WTC11 (cell line): ENCODE measurements around the gene LRRC3B. TPM values are rescaled to one million over a fixed set of nuclear protein-coding genes. Genes with fewer than 3 reads are reported as not detected.

Experiments
- ATAC-seq: fragments of 200-7000 bp; cut with Tn5 transposase; 2 replicates; pipeline ENCODE4 v1.10.0; 2021; ENCODE audit warnings: mild to moderate bottlenecking, moderate library complexity
- CTCF ChIA-PET: fragments of 300-600 bp; sonication (Branson Sonifier 250); formaldehyde crosslinking; loops from one replicate; lab custom pipeline; 2021; ENCODE audit warnings: antibody characterized with exemption; lab: Charles Lee
- POLR2A ChIA-PET: fragments of 350-600 bp; sonication (Branson Sonifier 250); formaldehyde crosslinking; loops from one replicate; lab custom pipeline; 2021; ENCODE audit warnings: antibody characterized with exemption; lab: Charles Lee
- DNase-seq: peaks from one replicate; pipeline ENCODE4 v3.0.0; 2021; ENCODE audit warnings: low spot score
- H3K27ac Mint-ChIP-seq: 2 replicates; pipeline ENCODE4 v1.8.0; 2021; ENCODE audit warnings: mixed read lengths
- H3K27me3 Mint-ChIP-seq: 2 replicates; pipeline ENCODE4 v1.8.0; 2021; ENCODE audit warnings: low read depth, mild to moderate bottlenecking, moderate library complexity, mixed read lengths
- H3K36me3 Mint-ChIP-seq: 2 replicates; pipeline ENCODE4 v1.8.0; 2021; ENCODE audit warnings: mixed read lengths
- H3K4me1 Mint-ChIP-seq: 2 replicates; pipeline ENCODE4 v1.8.0; 2022; ENCODE audit warnings: mixed read lengths
- H3K4me3 Mint-ChIP-seq: 2 replicates; pipeline ENCODE4 v1.8.0; 2021; ENCODE audit warnings: mild to moderate bottlenecking, moderate library complexity, mixed read lengths
- H3K9me3 Mint-ChIP-seq: 2 replicates; pipeline ENCODE4 v1.8.0; 2021; ENCODE audit warnings: mixed read lengths
- CREM ChIP-seq: sonication (generic); formaldehyde crosslinking; IDR thresholded peaks from 2 replicates; pipeline ENCODE4 v1.8.1; 2022; ENCODE audit warnings: mild to moderate bottlenecking, missing genetic modification reagents, moderate library complexity
- ESRRA ChIP-seq: sonication (generic); formaldehyde crosslinking; IDR thresholded peaks from 2 replicates; pipeline ENCODE4 v1.8.1; 2022; ENCODE audit warnings: mild to moderate bottlenecking, missing genetic modification reagents, borderline replicate concordance
- ETV6 ChIP-seq: sonication (generic); formaldehyde crosslinking; IDR thresholded peaks from 2 replicates; pipeline ENCODE4 v1.8.1; 2022; ENCODE audit warnings: mild to moderate bottlenecking, missing genetic modification reagents
- FOXJ3 ChIP-seq: sonication (generic); formaldehyde crosslinking; IDR thresholded peaks from 2 replicates; pipeline ENCODE4 v1.9.0; 2021; ENCODE audit warnings: missing genetic modification reagents, mild to moderate bottlenecking, borderline replicate concordance
- FOXP1 ChIP-seq: sonication (generic); formaldehyde crosslinking; IDR thresholded peaks from 2 replicates; pipeline ENCODE4 v1.8.0; 2022; ENCODE audit warnings: missing genetic modification reagents, mild to moderate bottlenecking, moderate library complexity, borderline replicate concordance
- HMGA2 ChIP-seq: fragments of 250-450 bp; sonication (Bioruptor Pico); IDR thresholded peaks from 2 replicates; pipeline ENCODE4 v1.4.0; 2021; ENCODE audit warnings: mild to moderate bottlenecking, moderate library complexity
- JUN ChIP-seq: sonication (generic); formaldehyde crosslinking; IDR thresholded peaks from 2 replicates; pipeline ENCODE4 v1.8.0; 2023; ENCODE audit warnings: mild to moderate bottlenecking, missing genetic modification reagents
- MXD4 ChIP-seq: fragments of 250-450 bp; sonication (Bioruptor Pico); IDR thresholded peaks from 2 replicates; pipeline ENCODE4 v1.8.0; 2021; ENCODE audit warnings: mild to moderate bottlenecking, moderate library complexity, borderline replicate concordance
- OVOL2 ChIP-seq: fragments of 250-450 bp; sonication (Bioruptor Pico); IDR thresholded peaks from 2 replicates; pipeline ENCODE4 v1.9.0; 2021; ENCODE audit warnings: mild to moderate bottlenecking, borderline replicate concordance
- SMAD3 ChIP-seq: sonication (generic); formaldehyde crosslinking; IDR thresholded peaks from 2 replicates; pipeline ENCODE4 v1.8.0; 2022; ENCODE audit warnings: missing genetic modification reagents, mild to moderate bottlenecking, borderline replicate concordance
- SMAD4 ChIP-seq: sonication (generic); formaldehyde crosslinking; IDR thresholded peaks from 2 replicates; pipeline ENCODE4 v1.8.0; 2022; ENCODE audit warnings: mild to moderate bottlenecking, missing genetic modification reagents
- TCF7 ChIP-seq: sonication (generic); formaldehyde crosslinking; IDR thresholded peaks from 2 replicates; pipeline ENCODE4 v1.8.0; 2022; ENCODE audit warnings: mild to moderate bottlenecking, low read depth, missing genetic modification reagents, moderate library complexity
- ZBTB21 ChIP-seq: sonication (generic); formaldehyde crosslinking; IDR thresholded peaks from 2 replicates; pipeline ENCODE4 v1.8.1; 2023; ENCODE audit warnings: mild to moderate bottlenecking, missing genetic modification reagents, borderline replicate concordance
- ZNF416 ChIP-seq: fragments of 250-450 bp; sonication (Bioruptor Pico); IDR thresholded peaks from 2 replicates; pipeline ENCODE4 v1.9.0; 2021; ENCODE audit warnings: mild to moderate bottlenecking, inconsistent platforms
- total RNA-seq: library from RNA; stranded (reverse); gene quantifications from 3 replicates; pipeline ENCODE4 v1.2.3, GENCODE V29; 2021
- TF ChIP-seq, protein P1 (sequence below): sonication (generic); formaldehyde crosslinking; IDR thresholded peaks from 2 replicates; pipeline ENCODE4 v1.8.1; 2023; ENCODE audit warnings: mild to moderate bottlenecking, moderate library complexity, missing genetic modification reagents
- TF ChIP-seq, protein P2 (sequence below): fragments of 250-450 bp; sonication (Bioruptor Pico); conservative IDR thresholded peaks from 2 replicates; pipeline ENCODE4 v1.9.0; 2021; ENCODE audit warnings: mild to moderate bottlenecking
- TF ChIP-seq, protein P3 (sequence below): fragments of 250-450 bp; sonication (Bioruptor Pico); IDR thresholded peaks from 2 replicates; pipeline ENCODE4 v1.9.0; 2021; ENCODE audit warnings: mild to moderate bottlenecking
- TF ChIP-seq, protein P4 (sequence below): sonication (generic); formaldehyde crosslinking; IDR thresholded peaks from 2 replicates; pipeline ENCODE4 v1.8.1; 2023; ENCODE audit warnings: mild to moderate bottlenecking, missing genetic modification reagents
- TF ChIP-seq, protein P5 (sequence below): fragments of 250-450 bp; sonication (Bioruptor Pico); IDR thresholded peaks from 2 replicates; pipeline ENCODE4 v1.9.0; 2021; ENCODE audit warnings: mild to moderate bottlenecking
- TF ChIP-seq, protein P6 (sequence below): fragments of 200-600 bp; IDR thresholded peaks from 2 replicates; pipeline ENCODE4 v1.8.0; 2022; ENCODE audit warnings: antibody characterized with exemption
- TF ChIP-seq, protein P7 (sequence below): sonication (generic); formaldehyde crosslinking; IDR thresholded peaks from 2 replicates; pipeline ENCODE4 v1.8.1; 2023; ENCODE audit warnings: mild to moderate bottlenecking, missing genetic modification reagents, moderate library complexity
- TF ChIP-seq, protein P8 (sequence below): sonication (generic); formaldehyde crosslinking; IDR thresholded peaks from 2 replicates; pipeline ENCODE4 v1.8.0; 2022; ENCODE audit warnings: mild to moderate bottlenecking, missing genetic modification reagents

The LRRC3B gene
- total RNA-seq, 1 experiment from 2014 or later: 5.3 TPM

DNA sequence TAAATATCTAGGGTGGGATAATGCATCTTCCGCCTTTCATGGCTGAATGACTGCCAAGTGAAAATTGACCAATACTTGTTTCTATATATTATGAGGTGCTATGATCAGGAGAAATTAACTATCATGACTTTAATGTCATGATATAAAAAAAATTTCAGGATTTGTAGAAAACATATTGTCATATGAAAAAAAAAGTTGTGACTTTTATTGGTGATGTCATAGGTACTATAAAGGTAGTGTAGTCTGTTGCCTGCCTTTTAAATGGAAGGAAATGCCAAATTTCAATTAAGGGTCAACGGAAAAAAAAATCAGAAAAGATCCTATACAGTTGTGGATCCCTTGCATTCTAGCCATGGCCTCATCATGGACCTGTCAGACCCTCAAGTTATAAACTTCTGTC lies 15.5 kb downstream of the LRRC3B start (continued):
- TF ChIP-seq, protein P1, sequence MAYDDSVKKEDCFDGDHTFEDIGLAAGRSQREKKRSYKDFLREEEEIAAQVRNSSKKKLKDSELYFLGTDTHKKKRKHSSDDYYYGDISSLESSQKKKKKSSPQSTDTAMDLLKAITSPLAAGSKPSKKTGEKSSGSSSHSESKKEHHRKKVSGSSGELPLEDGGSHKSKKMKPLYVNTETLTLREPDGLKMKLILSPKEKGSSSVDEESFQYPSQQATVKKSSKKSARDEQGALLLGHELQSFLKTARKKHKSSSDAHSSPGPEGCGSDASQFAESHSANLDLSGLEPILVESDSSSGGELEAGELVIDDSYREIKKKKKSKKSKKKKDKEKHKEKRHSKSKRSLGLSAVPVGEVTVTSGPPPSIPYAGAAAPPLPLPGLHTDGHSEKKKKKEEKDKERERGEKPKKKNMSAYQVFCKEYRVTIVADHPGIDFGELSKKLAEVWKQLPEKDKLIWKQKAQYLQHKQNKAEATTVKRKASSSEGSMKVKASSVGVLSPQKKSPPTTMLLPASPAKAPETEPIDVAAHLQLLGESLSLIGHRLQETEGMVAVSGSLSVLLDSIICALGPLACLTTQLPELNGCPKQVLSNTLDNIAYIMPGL: no peak
- no peak for TF ChIP-seq TCF7 (CRISPR knock-in tag)
- TF ChIP-seq, protein P2, sequence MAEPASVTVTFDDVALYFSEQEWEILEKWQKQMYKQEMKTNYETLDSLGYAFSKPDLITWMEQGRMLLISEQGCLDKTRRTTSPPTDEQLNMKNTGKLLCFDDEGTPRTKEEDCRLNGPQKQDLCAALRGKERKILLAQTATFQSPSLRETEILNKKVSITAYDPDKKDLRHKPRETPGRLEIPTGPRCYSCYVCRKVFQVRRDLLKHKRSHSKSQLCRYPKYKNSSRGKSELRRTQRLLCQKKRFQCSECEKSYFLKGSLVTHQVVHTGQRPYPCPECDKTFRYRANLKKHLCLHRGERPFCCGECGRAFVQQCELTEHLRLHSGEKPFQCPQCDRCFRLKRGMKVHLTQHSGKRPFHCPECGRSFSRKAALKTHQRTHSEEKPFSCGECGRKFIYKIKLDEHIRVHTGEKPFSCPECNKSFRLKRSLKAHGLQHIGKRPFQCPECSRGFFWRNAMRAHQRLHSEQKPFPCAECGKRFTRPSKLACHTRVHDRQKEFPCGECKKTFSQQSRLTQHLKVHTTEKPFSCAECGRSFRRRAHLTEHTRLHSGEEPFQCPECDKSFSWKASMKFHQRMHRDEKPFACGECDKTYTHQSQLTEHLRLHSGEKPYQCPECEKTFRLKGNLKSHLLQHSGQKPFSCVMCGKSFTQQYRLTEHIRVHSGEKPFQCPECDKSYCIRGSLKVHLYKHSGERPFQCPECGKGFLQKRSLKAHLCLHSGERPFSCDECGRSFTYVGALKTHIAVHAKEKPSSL (CRISPR knock-in tag): no peak
- TF ChIP-seq, protein P3, sequence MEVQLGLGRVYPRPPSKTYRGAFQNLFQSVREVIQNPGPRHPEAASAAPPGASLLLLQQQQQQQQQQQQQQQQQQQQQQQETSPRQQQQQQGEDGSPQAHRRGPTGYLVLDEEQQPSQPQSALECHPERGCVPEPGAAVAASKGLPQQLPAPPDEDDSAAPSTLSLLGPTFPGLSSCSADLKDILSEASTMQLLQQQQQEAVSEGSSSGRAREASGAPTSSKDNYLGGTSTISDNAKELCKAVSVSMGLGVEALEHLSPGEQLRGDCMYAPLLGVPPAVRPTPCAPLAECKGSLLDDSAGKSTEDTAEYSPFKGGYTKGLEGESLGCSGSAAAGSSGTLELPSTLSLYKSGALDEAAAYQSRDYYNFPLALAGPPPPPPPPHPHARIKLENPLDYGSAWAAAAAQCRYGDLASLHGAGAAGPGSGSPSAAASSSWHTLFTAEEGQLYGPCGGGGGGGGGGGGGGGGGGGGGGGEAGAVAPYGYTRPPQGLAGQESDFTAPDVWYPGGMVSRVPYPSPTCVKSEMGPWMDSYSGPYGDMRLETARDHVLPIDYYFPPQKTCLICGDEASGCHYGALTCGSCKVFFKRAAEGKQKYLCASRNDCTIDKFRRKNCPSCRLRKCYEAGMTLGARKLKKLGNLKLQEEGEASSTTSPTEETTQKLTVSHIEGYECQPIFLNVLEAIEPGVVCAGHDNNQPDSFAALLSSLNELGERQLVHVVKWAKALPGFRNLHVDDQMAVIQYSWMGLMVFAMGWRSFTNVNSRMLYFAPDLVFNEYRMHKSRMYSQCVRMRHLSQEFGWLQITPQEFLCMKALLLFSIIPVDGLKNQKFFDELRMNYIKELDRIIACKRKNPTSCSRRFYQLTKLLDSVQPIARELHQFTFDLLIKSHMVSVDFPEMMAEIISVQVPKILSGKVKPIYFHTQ: no peak
- TF ChIP-seq OVOL2 (CRISPR knock-in tag): no peak
- no peak for TF ChIP-seq SMAD3
- TF ChIP-seq, protein P4, sequence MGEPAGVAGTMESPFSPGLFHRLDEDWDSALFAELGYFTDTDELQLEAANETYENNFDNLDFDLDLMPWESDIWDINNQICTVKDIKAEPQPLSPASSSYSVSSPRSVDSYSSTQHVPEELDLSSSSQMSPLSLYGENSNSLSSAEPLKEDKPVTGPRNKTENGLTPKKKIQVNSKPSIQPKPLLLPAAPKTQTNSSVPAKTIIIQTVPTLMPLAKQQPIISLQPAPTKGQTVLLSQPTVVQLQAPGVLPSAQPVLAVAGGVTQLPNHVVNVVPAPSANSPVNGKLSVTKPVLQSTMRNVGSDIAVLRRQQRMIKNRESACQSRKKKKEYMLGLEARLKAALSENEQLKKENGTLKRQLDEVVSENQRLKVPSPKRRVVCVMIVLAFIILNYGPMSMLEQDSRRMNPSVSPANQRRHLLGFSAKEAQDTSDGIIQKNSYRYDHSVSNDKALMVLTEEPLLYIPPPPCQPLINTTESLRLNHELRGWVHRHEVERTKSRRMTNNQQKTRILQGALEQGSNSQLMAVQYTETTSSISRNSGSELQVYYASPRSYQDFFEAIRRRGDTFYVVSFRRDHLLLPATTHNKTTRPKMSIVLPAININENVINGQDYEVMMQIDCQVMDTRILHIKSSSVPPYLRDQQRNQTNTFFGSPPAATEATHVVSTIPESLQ (CRISPR knock-in tag): no peak
- TF ChIP-seq, protein P5, sequence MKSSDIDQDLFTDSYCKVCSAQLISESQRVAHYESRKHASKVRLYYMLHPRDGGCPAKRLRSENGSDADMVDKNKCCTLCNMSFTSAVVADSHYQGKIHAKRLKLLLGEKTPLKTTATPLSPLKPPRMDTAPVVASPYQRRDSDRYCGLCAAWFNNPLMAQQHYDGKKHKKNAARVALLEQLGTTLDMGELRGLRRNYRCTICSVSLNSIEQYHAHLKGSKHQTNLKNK (CRISPR knock-in tag): no peak

DNA sequence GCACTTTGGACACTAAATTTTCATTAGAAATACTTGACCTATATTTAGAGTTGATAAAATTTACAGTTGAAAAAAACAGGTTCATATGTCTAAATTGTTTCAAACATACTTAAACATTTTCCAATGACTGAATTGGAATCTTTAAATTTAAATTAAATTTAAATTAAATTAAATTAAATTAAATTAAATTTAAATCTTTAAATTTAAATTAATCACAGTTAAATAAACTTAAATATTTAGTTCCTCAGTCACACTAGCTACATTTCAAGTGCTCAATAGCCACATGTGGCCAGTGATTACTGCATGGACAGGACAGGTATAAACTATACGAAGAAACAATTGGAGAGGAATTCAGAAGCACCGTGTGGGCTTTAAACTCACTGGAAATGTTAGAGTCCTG lies 16.8 kb downstream of the LRRC3B start:
- H3K9me3 Mint-ChIP-seq: no peaks in the 10 kb centered on the region
- no peak for DNase-seq
- no peak overlapping the region for H3K27ac Mint-ChIP-seq
- H3K4me3 Mint-ChIP-seq: no peak overlapping the region
- peaks cover 8% of the 10 kb centered on the region for H3K27me3 Mint-ChIP-seq
- ChIA-PET CTCF (no interaction called here), POLR2A (no interaction called here)
- TF ChIP-seq HMGA2 (peak; percentile 91), CREM (no peak), JUN (no peak), TCF7 (CRISPR knock-in tag) (no peak), ZNF416 (CRISPR knock-in tag) (no peak)
- no peaks in the 10 kb centered on the region for H3K36me3 Mint-ChIP-seq
- no peak for ATAC-seq
- H3K4me1 Mint-ChIP-seq: no peaks in the 10 kb centered on the region

DNA sequence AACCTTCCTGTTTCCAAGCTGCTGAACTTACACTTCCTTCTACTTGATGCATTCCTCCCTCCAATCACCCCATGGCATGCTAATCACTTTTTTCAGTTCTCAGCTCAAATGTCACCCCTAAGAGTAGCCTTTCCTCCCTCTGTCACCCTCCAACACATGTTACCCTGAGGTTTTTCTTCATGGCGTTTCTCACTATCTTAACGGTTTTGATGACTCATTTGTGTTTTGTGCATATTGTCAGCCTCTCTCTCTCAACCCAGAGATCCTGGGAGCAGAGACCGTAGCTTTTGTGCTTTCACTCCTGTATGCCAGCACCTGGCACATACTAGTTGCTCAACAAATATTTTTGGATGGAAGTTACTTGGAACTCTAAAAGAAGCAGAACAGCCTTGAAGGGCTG lies 24.5 kb downstream of the LRRC3B start:
- H3K36me3 Mint-ChIP-seq: no peaks in the 10 kb centered on the region
- H3K4me1 Mint-ChIP-seq: peaks cover 18% of the 10 kb centered on the region
- no peaks in the 10 kb centered on the region for H3K9me3 Mint-ChIP-seq
- H3K27me3 Mint-ChIP-seq: no peaks in the 10 kb centered on the region
- H3K27ac Mint-ChIP-seq: no peak overlapping the region
- DNase-seq (no peak), ATAC-seq (peak; percentile 39; the same call in 1 of the 2 replicates)
- TF ChIP-seq MXD4 (CRISPR knock-in tag) (no peak), FOXP1 (CRISPR knock-in tag) (no peak), FOXJ3 (CRISPR knock-in tag) (no peak), SMAD4 (no peak), ETV6 (CRISPR knock-in tag) (no peak), ESRRA (CRISPR knock-in tag) (no peak), ZBTB21 (CRISPR knock-in tag) (no peak)
- TF ChIP-seq, protein P6, sequence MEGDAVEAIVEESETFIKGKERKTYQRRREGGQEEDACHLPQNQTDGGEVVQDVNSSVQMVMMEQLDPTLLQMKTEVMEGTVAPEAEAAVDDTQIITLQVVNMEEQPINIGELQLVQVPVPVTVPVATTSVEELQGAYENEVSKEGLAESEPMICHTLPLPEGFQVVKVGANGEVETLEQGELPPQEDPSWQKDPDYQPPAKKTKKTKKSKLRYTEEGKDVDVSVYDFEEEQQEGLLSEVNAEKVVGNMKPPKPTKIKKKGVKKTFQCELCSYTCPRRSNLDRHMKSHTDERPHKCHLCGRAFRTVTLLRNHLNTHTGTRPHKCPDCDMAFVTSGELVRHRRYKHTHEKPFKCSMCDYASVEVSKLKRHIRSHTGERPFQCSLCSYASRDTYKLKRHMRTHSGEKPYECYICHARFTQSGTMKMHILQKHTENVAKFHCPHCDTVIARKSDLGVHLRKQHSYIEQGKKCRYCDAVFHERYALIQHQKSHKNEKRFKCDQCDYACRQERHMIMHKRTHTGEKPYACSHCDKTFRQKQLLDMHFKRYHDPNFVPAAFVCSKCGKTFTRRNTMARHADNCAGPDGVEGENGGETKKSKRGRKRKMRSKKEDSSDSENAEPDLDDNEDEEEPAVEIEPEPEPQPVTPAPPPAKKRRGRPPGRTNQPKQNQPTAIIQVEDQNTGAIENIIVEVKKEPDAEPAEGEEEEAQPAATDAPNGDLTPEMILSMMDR: no peak
- TF ChIP-seq, protein P7, sequence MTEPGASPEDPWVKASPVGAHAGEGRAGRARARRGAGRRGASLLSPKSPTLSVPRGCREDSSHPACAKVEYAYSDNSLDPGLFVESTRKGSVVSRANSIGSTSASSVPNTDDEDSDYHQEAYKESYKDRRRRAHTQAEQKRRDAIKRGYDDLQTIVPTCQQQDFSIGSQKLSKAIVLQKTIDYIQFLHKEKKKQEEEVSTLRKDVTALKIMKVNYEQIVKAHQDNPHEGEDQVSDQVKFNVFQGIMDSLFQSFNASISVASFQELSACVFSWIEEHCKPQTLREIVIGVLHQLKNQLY: no peak
- TF ChIP-seq, protein P8, sequence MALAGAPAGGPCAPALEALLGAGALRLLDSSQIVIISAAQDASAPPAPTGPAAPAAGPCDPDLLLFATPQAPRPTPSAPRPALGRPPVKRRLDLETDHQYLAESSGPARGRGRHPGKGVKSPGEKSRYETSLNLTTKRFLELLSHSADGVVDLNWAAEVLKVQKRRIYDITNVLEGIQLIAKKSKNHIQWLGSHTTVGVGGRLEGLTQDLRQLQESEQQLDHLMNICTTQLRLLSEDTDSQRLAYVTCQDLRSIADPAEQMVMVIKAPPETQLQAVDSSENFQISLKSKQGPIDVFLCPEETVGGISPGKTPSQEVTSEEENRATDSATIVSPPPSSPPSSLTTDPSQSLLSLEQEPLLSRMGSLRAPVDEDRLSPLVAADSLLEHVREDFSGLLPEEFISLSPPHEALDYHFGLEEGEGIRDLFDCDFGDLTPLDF (CRISPR knock-in tag): no peak
- ChIA-PET POLR2A (no interaction called here), CTCF (interaction anchor here (0.5 to 0.9 kb wide), 3 partner anchors 11 to 1060 kb away, joined by 3 to 5 read pairs (median 3); no protein-coding TSS in a partner anchor)
- no peak overlapping the region for H3K4me3 Mint-ChIP-seq
